ENCODE results near the gene PPP1R14C. TPM values are rescaled to one million over a fixed set of nuclear protein-coding genes. Genes with fewer than 3 reads are reported as not detected.

PPP1R14C gene
- total RNA-seq, 1 experiment from 2014 or later = not detected

GRCh38 chr6:150249261-150249660 is 106.4 kb downstream of the PPP1R14C start:
- no peak for DNase-seq (ENCODE audit: low read depth)

- DNase-seq (ENCODE audit: low read depth) = peak; percentile 5
Measured at GRCh38 chr6:150250826-150251225, 108.0 kb downstream of the PPP1R14C start.

GRCh38 chr6:150251566-150252186 is 108.8 kb downstream of the PPP1R14C start:
- DNase-seq (ENCODE audit: low read depth) = no peak

GRCh38 chr6:150252714-150253444 is 110.0 kb downstream of the PPP1R14C start:
- DNase-seq (ENCODE audit: low read depth) = peak; percentile 35

- DNase-seq (ENCODE audit: low read depth) = no peak
Measured at GRCh38 chr6:150253489-150253888, 110.6 kb downstream of the PPP1R14C start.

DNA sequence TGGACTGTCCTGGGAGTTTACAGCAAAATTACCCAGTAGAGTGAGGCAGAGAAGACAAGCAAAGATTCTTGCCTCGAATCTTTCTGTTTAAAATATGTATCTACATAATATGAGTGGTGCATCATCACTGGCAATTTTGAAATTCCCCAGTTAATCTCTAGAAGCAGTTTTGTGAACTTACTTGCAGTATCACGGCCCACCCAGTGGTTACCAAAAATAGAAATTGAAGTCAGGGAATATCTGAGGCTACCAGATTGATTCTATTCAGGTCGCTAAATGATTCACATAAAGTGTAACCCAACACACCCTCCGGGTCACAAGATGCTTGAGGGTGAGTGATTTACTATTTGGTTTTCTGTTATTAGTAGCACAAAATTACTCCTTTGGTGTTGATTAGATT is 111.9 kb downstream of the PPP1R14C start:
- no peak for DNase-seq (ENCODE audit: low read depth)

- DNase-seq (ENCODE audit: low read depth) = no peak
Measured at GRCh38 chr6:150255840-150256239, 113.0 kb downstream of the PPP1R14C start.

- DNase-seq (ENCODE audit: low read depth) = peak; percentile 68
Measured at GRCh38 chr6:150256618-150257272, 113.9 kb downstream of the PPP1R14C start.

- no peak for DNase-seq (ENCODE audit: low read depth)
Measured at GRCh38 chr6:150258381-150258780, 115.5 kb downstream of the PPP1R14C start.

GRCh38 chr6:150260931-150261330 is 118.1 kb downstream of the PPP1R14C start:
- no peak for DNase-seq (ENCODE audit: low read depth)

- no peak for DNase-seq (ENCODE audit: low read depth)
Measured at GRCh38 chr6:150261997-150262697, 119.3 kb downstream of the PPP1R14C start.

DNA sequence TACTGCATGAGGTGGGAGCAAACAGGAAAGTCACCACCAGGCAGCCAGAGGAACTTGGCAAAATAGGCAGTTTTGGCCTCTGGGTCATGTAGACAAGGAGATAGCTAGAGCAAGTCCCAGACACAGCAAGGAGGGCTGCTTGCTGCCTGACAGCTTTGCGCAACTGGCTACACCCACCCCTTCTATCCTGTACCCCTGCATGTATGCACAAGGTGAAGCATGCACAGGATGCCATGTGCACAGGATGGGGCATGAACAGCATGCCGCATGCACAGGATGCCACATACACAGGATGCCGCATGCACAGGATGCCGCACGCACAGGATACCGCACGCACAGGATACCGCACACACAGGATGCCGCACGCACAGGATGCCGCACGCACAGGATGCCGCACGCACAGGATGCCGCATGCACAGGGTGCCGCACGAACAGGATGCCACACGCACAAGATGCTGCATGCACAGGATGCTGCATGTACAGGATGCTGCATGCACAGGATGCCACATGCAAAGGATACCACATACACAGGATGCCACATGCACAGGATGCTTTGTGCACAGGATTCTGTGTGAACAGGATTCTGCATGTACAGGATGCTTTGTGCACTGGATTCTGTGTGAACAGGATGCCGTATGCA is 121.0 kb downstream of the PPP1R14C start:
- DNase-seq (ENCODE audit: low read depth) = no peak

GRCh38 chr6:150266309-150266708 is 123.5 kb downstream of the PPP1R14C start:
- no peak for DNase-seq (ENCODE audit: low read depth)

GRCh38 chr6:150266963-150267685 is 124.3 kb downstream of the PPP1R14C start:
- no peak for DNase-seq (ENCODE audit: low read depth)

DNA sequence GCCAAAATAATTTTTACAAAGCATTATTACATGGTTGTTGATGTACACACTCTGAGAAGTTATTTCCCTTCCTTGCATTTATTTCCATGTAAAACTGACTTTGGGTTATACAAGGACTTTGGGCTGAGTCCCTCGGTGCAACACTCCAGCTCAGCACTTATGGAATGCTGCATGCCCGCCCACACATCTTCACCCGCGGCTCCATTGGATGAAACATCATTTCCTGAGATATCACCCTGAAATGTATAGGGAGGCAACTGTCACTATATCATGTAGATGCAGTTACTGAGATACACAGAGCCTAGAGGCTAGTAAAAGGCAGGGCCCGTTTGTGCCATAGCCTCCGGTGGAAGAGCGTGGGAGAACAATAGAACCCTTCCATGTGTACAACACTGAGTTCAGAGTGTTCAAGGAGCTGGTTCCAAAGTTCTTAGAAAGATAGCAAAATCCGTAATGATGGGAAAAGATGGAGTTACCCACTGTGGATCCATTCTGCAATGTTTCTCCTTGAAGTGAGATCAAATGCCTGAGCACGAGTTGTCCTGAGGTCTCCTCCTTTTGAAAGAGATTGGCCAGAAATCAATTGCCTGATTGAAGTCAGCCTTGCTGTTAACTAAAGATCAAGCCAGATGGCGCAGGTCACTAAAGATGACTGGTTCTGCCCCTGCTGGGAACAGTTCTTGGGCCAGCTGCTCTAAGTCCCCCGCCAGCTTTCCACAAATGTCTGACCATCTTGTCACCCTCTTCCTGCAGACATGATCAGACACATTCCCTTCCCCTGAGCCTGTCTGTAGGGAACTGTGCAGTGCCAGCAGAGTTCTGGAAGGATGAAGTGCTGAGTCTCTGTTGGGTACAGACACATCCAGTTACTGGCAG is 125.1 kb downstream of the PPP1R14C start:
- DNase-seq (ENCODE audit: low read depth) = peak; percentile 34

GRCh38 chr6:150269130-150269856 is 126.4 kb downstream of the PPP1R14C start:
- DNase-seq (ENCODE audit: low read depth) = no peak

DNA sequence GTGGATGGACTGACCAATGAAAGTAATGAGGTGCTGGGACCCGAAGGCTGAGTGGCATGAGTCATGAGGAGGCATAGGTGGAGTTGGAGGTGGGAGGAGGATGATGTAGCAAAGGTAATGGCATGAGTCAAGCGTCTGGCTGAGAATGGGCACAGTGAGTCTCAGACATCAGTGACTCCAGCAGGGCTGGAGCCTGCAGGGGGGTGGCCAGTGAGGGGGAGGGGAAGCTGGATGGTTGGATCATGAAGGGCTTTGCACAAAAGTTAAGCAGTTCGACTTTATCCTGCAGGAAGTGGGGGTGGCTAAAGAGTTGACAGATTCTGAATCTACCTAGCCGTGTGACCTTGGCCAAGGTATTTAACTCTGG is 127.0 kb downstream of the PPP1R14C start:
- peak; percentile 16 for DNase-seq (ENCODE audit: low read depth)

DNA sequence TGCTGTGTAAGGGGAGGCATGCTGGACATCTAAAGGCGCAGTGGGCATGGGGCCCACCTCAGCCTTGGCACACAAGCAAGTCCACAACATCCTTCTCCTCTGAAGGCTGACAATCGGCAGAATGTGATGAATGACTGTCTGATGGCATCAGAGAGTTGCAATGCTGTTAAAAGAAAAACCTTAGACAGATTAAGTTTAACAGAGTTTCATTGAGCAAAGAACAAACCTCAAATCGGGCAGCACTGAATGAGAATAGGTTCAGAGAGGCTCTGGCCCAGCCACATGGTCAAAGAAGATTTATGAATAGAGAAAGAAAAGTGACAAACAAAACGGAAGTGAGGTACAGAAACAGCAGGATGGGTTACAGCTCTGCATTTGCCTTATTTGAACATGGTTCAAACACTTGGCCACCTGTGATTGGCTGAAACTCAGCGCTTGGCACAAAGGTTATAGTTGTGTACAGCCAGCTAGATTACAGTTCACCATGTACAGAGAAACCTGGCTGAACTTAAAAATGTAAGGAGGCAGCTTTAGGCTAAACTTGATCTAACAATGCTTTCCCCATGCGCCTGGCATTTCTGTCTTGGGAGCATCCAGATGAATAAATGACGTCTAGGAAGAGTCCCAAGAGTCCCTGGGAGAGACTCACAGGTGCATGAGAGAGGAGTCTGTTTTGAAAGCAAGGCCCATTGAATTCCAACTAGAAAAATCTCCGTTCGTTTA is 127.6 kb downstream of the PPP1R14C start:
- DNase-seq (ENCODE audit: low read depth) = no peak

GRCh38 chr6:150271172-150271500 is 128.3 kb downstream of the PPP1R14C start:
- DNase-seq (ENCODE audit: low read depth) = no peak

Data from RPMI7951 (cell line).